Omental fat pad (tissue), 4 donors: ENCODE measurements around the gene SPATA16. TPM values are rescaled to one million over a fixed set of nuclear protein-coding genes. Genes with fewer than 3 reads are reported as not detected.
"Not testable (repeated sequence)": the region's sequence is repeated elsewhere in the genome, so short reads cannot be mapped to it uniquely, and the experiment has no call there.

ENCODE experiments used
- ATAC-seq: fragments of 150-250 bp; one replicate; pipeline ENCODE4 v1.9.1; 2016; ENCODE audit warnings: mild to moderate bottlenecking, moderate library complexity; ENCODE audit not compliant: low FRiP score
- DNase-seq: peaks from one replicate; pipeline ENCODE4 v3.0.0-alpha.2; 2019; ENCODE audit warnings: low spot score
- total RNA-seq, 4 donors: library from RNA; depleted of rRNA; stranded (reverse); fragments of >200 nt; gene quantifications; one replicate each; pipeline ENCODE4 v1.1.0, GENCODE V29; 2016
- TF ChIP-seq, protein P1 (sequence below), 3 donors: fragments of 450-650 bp; IDR thresholded peaks; one replicate each; pipeline ENCODE4 v1.5.1; 2016 to 2017; ENCODE audit warnings: antibody characterized with exemption in 3 of 3, mild to moderate bottlenecking in 3 of 3, moderate library complexity in 2 of 3

Gene SPATA16
- total RNA-seq, 4 donors from 2014 or later: not detected

GRCh38 chr3:172974969-172975368, 166.1 kb downstream of the SPATA16 start:
- DNase-seq (no peak), ATAC-seq (no peak)
- TF ChIP-seq, protein P1, sequence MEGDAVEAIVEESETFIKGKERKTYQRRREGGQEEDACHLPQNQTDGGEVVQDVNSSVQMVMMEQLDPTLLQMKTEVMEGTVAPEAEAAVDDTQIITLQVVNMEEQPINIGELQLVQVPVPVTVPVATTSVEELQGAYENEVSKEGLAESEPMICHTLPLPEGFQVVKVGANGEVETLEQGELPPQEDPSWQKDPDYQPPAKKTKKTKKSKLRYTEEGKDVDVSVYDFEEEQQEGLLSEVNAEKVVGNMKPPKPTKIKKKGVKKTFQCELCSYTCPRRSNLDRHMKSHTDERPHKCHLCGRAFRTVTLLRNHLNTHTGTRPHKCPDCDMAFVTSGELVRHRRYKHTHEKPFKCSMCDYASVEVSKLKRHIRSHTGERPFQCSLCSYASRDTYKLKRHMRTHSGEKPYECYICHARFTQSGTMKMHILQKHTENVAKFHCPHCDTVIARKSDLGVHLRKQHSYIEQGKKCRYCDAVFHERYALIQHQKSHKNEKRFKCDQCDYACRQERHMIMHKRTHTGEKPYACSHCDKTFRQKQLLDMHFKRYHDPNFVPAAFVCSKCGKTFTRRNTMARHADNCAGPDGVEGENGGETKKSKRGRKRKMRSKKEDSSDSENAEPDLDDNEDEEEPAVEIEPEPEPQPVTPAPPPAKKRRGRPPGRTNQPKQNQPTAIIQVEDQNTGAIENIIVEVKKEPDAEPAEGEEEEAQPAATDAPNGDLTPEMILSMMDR (IDR thresholded peaks at IDR 0.05): no peak

DNA sequence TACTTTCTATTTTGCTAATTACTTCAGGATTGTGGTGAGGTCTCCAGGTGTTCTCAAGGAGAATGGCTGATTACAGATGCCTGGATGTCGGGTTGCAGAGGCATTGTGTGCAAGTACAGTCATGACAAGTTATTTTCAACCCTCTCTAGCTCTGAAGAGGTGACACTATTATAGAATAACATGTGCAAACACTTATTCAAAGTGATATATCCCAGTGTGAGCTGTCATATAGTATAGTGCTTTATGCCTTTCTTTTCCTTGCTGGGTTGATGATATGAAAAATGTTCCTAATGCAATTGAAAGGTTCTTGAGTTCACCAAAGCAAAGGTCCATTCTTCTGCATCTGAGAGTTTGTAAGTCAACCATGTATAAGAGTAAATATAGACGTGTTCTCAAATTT, 167.2 kb downstream of the SPATA16 start:
- DNase-seq (no peak), ATAC-seq (no peak)
- TF ChIP-seq, protein P1 (IDR thresholded peaks at IDR 0.05): no peak

DNA sequence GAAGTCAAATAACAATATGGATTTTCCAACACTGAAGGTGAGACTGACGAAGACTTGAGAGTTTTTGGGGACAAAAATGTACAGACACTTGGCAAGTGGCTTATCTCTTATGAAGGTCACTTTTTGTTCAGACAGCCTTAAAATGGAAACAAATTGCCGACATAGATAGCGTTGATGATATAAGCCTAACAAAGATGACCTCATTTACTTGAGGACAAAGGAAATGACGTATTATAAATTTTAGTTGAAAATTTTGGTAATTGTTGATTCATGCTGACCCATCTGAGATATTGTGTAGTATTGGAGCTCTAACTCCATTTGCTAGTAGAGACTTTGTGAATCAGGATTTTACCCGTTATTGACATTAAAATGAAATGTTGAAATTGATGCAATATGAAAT, 168.3 kb downstream of the SPATA16 start:
- TF ChIP-seq, protein P1 (IDR thresholded peaks at IDR 0.05): no peak
- no peak for DNase-seq
- ATAC-seq: no peak

- DNase-seq: no peak
- no peak for ATAC-seq
- TF ChIP-seq, protein P1 (IDR thresholded peaks at IDR 0.05): no peak
These were observed 169.0 kb downstream of the SPATA16 start for GRCh38 chr3:172972067-172972466.

DNA sequence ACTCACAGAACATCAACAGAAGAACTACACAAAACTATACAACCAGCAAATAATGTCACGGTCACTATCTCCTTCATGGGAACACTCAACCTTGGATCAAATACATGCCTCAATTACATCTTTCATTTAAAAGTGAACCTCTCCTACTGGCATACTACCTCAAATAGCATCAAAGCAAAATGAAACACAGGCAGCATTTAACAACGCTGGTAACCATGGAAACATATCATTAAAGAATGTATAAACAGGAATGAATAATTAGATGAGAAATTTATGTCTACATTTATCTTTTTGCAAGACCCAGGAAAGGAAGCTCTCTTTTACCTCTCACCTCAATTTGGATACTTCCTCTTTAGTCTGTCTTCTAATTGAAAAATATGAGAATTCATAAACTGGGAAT, 172.4 kb downstream of the SPATA16 start:
- no peak for ATAC-seq
- TF ChIP-seq, protein P1 (IDR thresholded peaks at IDR 0.05): no peak
- DNase-seq: no peak

DNA sequence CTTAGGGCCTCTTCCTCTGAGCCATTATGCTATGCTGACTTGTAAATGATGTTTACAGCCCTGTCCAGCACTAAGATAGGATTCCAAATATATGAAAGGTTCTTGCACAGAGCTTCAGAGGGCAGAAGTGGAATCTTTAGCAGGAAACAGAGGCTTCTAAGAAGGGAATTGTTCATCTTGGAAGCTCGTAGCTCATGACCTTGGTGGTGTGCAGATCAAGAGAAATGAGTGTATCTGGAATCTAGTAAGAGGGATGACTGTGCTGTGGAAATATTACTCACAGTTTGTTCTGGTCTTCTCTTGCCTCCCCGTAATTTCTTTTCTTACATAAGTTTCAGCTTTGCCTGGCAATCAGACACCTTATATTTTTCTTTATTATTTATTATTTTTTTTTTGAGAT, 175.8 kb downstream of the SPATA16 start:
- DNase-seq: no peak
- ATAC-seq: no peak
- TF ChIP-seq, protein P1 (IDR thresholded peaks at IDR 0.05): no peak

DNA sequence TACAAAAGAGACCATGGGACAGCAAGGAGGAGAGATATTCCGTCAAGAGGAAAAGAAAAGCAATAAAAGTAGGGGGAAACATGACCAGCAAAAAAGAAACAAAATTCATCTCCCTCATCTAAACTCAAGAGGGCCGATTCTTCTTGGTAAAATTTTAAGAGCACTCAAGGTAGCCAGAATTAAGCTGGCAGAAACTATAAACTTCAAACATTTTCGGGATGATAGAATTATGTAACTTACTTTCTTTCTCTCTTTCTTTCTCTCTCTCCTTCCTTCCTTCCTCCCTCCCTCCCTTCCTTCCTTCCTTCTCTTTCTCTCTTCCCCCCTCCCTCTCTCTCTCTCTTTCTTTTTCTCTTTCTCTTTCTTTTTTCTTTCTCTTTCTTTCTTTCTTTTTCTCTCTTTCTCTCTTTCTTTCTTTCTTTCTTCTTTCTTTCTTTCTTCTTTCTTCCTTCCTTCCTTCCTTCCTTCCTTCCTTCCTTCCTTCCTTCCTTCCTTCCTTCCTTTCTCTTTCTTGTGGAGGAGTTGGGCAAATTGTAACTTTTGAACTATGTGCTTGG, 180.3 kb downstream of the SPATA16 start:
- ATAC-seq, DNase-seq: not testable (repeated sequence)

DNA sequence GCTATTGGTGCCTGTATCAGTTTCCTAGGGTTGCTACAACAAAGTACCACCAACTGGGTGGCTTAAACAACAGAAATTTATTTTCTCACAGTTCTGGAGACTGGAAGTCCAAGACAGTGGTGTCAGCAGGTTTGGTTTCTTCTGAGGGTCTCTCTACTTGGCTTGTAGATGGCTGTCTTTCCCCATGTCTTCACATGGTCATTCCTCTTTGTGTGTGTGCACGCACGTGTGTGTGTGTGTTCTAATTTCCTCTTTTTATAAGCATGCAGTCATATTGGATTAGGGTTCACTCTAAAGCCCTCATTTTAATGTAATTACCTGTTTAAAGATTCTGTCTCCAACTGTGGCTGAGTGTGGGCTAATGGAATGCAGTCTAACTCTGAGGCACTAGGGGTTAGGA, 182.5 kb downstream of the SPATA16 start:
- DNase-seq (no peak), ATAC-seq (no peak)
- TF ChIP-seq, protein P1 (IDR thresholded peaks at IDR 0.05): no peak
